C4-2B (cell line): ENCODE results near the gene NBEAL1.
"Not testable (repeated sequence)": the region's sequence is repeated elsewhere in the genome, so short reads cannot be mapped to it uniquely, and the experiment has no call there.

Experiments
- H3K27ac ChIP-seq: fragments of 450-650 bp; 2 replicates; pipeline ENCODE4 v1.5.1; 2017
- CTCF ChIP-seq: fragments of 450-650 bp; conservative IDR thresholded peaks from 2 replicates; pipeline ENCODE4 v1.5.1; 2017; ENCODE audit warnings: mild to moderate bottlenecking
- ZFX ChIP-seq: fragments of 450-650 bp; IDR thresholded peaks from 2 replicates; pipeline ENCODE4 v1.6.1; 2017

NBEAL1 gene

GRCh38 chr2:203025592-203025991 is 10.9 kb downstream of the NBEAL1 start:
- H3K27ac ChIP-seq: no peak overlapping the region
- no peak for TF ChIP-seq CTCF
- TF ChIP-seq ZFX: no peak

- TF ChIP-seq CTCF (no peak), ZFX (no peak)
Measured at GRCh38 chr2:203030545-203030944, 15.9 kb downstream of the NBEAL1 start.

GRCh38 chr2:203030991-203031390 is 16.3 kb downstream of the NBEAL1 start:
- TF ChIP-seq CTCF: no peak
- TF ChIP-seq ZFX: no peak
- no peak overlapping the region for H3K27ac ChIP-seq

More at GRCh38 chr2:203030545-203030944, 15.9 kb downstream of the NBEAL1 start:
- no peak overlapping the region for H3K27ac ChIP-seq

- TF ChIP-seq CTCF: no peak
- no peak for TF ChIP-seq ZFX
- no peak overlapping the region for H3K27ac ChIP-seq
Measured at GRCh38 chr2:203033395-203033794, 18.7 kb downstream of the NBEAL1 start.

GRCh38 chr2:203035879-203036470 is 21.3 kb downstream of the NBEAL1 start:
- TF ChIP-seq ZFX (no peak), CTCF (no peak)
- H3K27ac ChIP-seq: no peak overlapping the region

GRCh38 chr2:203037026-203037425 is 22.4 kb downstream of the NBEAL1 start:
- no peak for TF ChIP-seq CTCF
- no peak overlapping the region for H3K27ac ChIP-seq

GRCh38 chr2:203038586-203038985 is 23.9 kb downstream of the NBEAL1 start:
- no peak overlapping the region for H3K27ac ChIP-seq
- TF ChIP-seq CTCF (no peak), ZFX (no peak)

- not testable (repeated sequence) for H3K27ac ChIP-seq
Measured at GRCh38 chr2:203039211-203039610, 24.5 kb downstream of the NBEAL1 start.
